ENCODE data around the gene UVSSA.
"Not testable (repeated sequence)": the region's sequence is repeated elsewhere in the genome, so short reads cannot be mapped to it uniquely, and the experiment has no call there.

The UVSSA gene

GRCh38 chr4:1316537-1317168 is 30.4 kb upstream of the UVSSA start:
- DNase-seq = no peak

- no peak for DNase-seq
These were observed 29.6 kb upstream of the UVSSA start for GRCh38 chr4:1317177-1318045.

- DNase-seq = no peak
These were observed 29.0 kb upstream of the UVSSA start for GRCh38 chr4:1318046-1318375.

GRCh38 chr4:1318488-1319213 is 28.4 kb upstream of the UVSSA start:
- DNase-seq = no peak

GRCh38 chr4:1321486-1321885 is 25.5 kb upstream of the UVSSA start:
- no peak for DNase-seq

- DNase-seq = no peak
These were observed 24.9 kb upstream of the UVSSA start for GRCh38 chr4:1321946-1322650.

- no peak for DNase-seq
These were observed 23.8 kb upstream of the UVSSA start for GRCh38 chr4:1323280-1323634.

GRCh38 chr4:1323635-1324442 is 23.2 kb upstream of the UVSSA start:
- no peak for DNase-seq

- not testable (repeated sequence) for DNase-seq
These were observed 22.4 kb upstream of the UVSSA start for GRCh38 chr4:1324443-1325175.

- no peak for DNase-seq
These were observed 21.9 kb upstream of the UVSSA start for GRCh38 chr4:1325176-1325480.

GRCh38 chr4:1325681-1326635 is 21.1 kb upstream of the UVSSA start:
- DNase-seq = no peak

GRCh38 chr4:1326751-1327525 is 20.1 kb upstream of the UVSSA start:
- DNase-seq = no peak

GRCh38 chr4:1327526-1328266 is 19.3 kb upstream of the UVSSA start:
- DNase-seq = no peak

GRCh38 chr4:1328267-1329155 is 18.5 kb upstream of the UVSSA start:
- DNase-seq = no peak

- no peak for DNase-seq
These were observed 17.3 kb upstream of the UVSSA start for GRCh38 chr4:1329408-1330371.

- DNase-seq = no peak
These were observed 16.0 kb upstream of the UVSSA start for GRCh38 chr4:1330761-1331590.
